Peyer's patch (tissue), 4 donors: Measurements from ENCODE around the gene PPP2R2D. TPM values are rescaled to one million over a fixed set of nuclear protein-coding genes. Genes with fewer than 3 reads are reported as not detected.
"Not testable (repeated sequence)": the region's sequence is repeated elsewhere in the genome, so short reads cannot be mapped to it uniquely, and the experiment has no call there.

Experiments
- DNase-seq, 3 donors: peaks; one replicate each; pipeline ENCODE4 v3.0.0-alpha.2; 2017 to 2019
- H3K27ac ChIP-seq, 4 donors: fragments of 200-600 bp; sonication (generic); one replicate each; pipeline ENCODE4 v1.5.1; 2016 to 2019
- H3K27me3 ChIP-seq, 2 donors: fragments of 200-600 bp; sonication (generic); one replicate each; pipeline ENCODE4 v1.5.1; 2019
- H3K36me3 ChIP-seq, 3 donors: fragments of 200-600 bp; sonication (generic); one replicate each; pipeline ENCODE4 v1.5.1; 2016 to 2019
- H3K4me1 ChIP-seq, 4 donors: fragments of 200-600 bp; sonication (generic); one replicate each; pipeline ENCODE4 v1.5.1; 2016 to 2019
- H3K4me3 ChIP-seq, 4 donors: fragments of 200-600 bp; sonication (generic); 1 replicate in 3 of 4; 2 replicates in 1 of 4; pipeline ENCODE4 v1.5.1; 2016 to 2019; ENCODE audit warnings: mild to moderate bottlenecking in 1 of 4
- H3K9me3 ChIP-seq, 4 donors: fragments of 200-600 bp; sonication (generic); one replicate each; pipeline ENCODE4 v1.5.1; 2016 to 2019; ENCODE audit warnings: mild to moderate bottlenecking in 1 of 4
- POLR2A ChIP-seq, 2 donors: fragments of 450-650 bp; IDR thresholded peaks; one replicate each; pipeline ENCODE4 v1.5.1; 2017; ENCODE audit warnings: antibody characterized with exemption in 2 of 2, mild to moderate bottlenecking in 2 of 2, moderate library complexity in 2 of 2
- total RNA-seq, 4 donors: library from RNA; depleted of rRNA; stranded (reverse); fragments of >200 nt; gene quantifications; one replicate each; pipeline ENCODE4 v1.1.0, GENCODE V29; 2016
- TF ChIP-seq, protein P1 (sequence below), 6 experiments: fragments of 450-650 bp in 4 of 6; fragments of 200-600 bp in 2 of 6; sonication (generic) in 1 of 6; IDR thresholded peaks; one replicate each; pipeline ENCODE4 v1.5.1; 2017 to 2019; ENCODE audit warnings: antibody characterized with exemption in 6 of 6, mild to moderate bottlenecking in 3 of 6, moderate library complexity in 1 of 6

Gene PPP2R2D
- total RNA-seq, 4 donors from 2014 or later = 34.3 to 87.5 (median 48.5) TPM

DNA sequence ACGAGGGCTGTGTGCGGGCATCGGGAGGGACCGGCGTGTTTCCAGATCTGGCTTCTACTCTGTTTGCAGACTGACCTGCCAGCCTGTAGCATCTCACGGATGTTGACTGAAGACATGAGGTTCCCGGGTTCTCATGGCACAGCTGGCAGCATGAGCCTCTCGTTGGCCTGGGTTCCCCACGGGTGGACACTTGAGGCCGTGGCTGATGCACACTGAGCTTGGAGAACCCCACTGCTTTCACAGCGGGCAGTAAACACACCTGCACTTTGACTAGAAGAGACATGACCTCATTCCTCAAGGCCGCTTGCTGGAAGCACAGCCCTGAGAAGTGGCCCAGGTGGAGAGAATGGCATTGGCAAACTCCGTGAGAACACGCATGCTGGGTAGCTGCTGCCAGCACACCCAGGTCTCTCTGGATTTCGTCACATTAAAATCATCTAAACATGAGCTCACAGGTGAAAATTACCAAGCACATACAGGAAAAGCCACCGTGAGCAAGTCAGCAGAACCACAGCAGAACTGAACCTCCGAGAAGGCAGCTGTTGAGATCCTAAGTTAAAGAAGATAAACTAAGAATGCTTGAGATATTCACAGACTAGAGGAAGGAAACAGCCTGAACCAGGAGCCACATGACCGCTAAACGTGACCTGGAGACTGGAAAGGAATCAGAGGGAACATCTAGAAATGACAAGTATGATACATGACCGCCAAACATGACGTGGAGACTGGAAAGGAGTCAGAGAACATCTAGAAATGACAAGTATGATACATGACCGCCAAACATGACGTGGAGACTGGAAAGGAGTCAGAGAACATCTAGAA lies 48.4 kb downstream of the PPP2R2D start:
- TF ChIP-seq, protein P1, sequence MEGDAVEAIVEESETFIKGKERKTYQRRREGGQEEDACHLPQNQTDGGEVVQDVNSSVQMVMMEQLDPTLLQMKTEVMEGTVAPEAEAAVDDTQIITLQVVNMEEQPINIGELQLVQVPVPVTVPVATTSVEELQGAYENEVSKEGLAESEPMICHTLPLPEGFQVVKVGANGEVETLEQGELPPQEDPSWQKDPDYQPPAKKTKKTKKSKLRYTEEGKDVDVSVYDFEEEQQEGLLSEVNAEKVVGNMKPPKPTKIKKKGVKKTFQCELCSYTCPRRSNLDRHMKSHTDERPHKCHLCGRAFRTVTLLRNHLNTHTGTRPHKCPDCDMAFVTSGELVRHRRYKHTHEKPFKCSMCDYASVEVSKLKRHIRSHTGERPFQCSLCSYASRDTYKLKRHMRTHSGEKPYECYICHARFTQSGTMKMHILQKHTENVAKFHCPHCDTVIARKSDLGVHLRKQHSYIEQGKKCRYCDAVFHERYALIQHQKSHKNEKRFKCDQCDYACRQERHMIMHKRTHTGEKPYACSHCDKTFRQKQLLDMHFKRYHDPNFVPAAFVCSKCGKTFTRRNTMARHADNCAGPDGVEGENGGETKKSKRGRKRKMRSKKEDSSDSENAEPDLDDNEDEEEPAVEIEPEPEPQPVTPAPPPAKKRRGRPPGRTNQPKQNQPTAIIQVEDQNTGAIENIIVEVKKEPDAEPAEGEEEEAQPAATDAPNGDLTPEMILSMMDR (IDR thresholded peaks at IDR 0.05) = no peak
- no peak for TF ChIP-seq POLR2A (IDR thresholded peaks at IDR 0.05)
- peaks cover 0 to 78% (median 0%) of the 10 kb centered on the region in 3 donors for H3K36me3 ChIP-seq
- H3K4me1 ChIP-seq = no peaks in the 10 kb centered on the region
- no peak overlapping the region for H3K27ac ChIP-seq
- H3K27me3 ChIP-seq = no peaks in the 10 kb centered on the region
- no peaks in the 10 kb centered on the region for H3K9me3 ChIP-seq
- no peak overlapping the region for H3K4me3 ChIP-seq
- DNase-seq = peak in 1 of 3 donors; percentile 32

DNA sequence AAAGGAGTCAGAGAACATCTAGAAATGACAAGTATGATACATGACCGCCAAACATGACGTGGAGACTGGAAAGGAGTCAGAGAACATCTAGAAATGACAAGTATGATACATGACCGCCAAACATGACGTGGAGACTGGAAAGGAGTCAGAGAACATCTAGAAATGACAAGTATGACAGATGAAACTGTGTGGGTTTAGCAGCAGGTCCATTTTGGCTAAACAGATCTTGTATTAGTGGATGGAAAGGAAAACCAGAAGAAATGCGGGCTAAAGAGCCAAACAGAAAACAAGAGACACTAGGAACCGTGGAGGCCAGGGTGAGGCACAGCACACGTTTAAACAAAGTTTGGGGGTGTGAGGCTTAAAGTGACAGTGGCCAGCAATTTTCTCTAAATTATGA lies 49.1 kb downstream of the PPP2R2D start:
- H3K4me1 ChIP-seq, H3K27me3 ChIP-seq, DNase-seq, H3K9me3 ChIP-seq, H3K4me3 ChIP-seq, H3K27ac ChIP-seq: not testable (repeated sequence)
- H3K36me3 ChIP-seq = peaks cover 0 to 78% (median 0%) of the 10 kb centered on the region in 3 donors

DNA sequence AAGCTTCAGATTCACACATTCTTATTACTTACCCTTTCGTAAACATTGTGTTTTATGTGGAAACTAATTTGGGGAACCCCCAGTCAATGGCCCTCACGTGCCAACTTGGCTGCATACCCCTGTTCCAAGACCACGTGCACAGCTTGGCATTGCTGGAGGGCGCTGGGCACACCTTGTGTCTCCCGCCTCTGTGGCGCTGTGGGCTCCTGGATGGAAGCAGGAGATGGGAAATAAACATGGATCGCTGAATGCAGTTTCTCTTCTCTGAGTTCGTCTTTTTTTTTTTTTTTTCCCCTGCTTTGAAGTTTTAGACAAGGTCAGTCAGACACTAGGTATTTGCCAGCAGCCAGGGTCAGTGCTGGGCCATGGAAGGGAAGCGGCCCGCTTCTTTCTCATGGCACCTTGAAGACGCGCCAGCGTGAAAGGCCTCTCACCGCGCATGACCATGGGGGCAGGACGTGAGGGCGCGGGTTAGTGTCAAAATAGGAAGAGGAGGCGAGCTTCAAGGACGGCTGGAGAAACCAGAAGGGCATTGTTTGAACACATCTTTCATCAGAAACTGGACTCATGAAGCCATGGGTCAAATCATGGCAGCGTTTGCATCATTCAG lies 53.7 kb downstream of the PPP2R2D start:
- Histone ChIP-seq H3K27ac (no peak overlapping the region), H3K9me3 (no peaks in the 10 kb centered on the region), H3K36me3 (peaks cover 0 to 68% (median 6%) of the 10 kb centered on the region in 3 donors), H3K4me3 (no peak overlapping the region), H3K4me1 (no peaks in the 10 kb centered on the region), H3K27me3 (no peaks in the 10 kb centered on the region)
- DNase-seq = peak in 1 of 3 donors; percentile 20
- TF ChIP-seq, protein P1 (IDR thresholded peaks at IDR 0.05) = no peak
- no peak for TF ChIP-seq POLR2A (IDR thresholded peaks at IDR 0.05)

DNA sequence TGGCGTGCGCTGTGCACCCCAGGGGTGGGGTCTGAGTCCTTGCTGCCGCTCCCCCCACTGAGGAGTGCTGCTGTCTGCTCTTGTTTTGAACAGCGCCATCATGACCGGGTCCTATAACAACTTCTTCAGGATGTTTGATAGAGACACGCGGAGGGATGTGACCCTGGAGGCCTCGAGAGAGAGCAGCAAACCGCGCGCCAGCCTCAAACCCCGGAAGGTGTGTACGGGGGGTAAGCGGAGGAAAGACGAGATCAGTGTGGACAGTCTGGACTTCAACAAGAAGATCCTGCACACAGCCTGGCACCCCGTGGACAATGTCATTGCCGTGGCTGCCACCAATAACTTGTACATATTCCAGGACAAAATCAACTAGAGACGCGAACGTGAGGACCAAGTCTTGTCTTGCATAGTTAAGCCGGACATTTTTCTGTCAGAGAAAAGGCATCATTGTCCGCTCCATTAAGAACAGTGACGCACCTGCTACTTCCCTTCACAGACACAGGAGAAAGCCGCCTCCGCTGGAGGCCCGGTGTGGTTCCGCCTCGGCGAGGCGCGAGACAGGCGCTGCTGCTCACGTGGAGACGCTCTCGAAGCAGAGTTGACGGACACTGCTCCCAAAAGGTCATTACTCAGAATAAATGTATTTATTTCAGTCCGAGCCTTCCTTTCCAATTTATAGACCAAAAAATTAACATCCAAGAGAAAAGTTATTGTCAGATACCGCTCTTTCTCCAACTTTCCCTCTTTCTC lies 55.0 kb downstream of the PPP2R2D start:
- Histone ChIP-seq H3K27ac (no peak overlapping the region), H3K36me3 (peaks cover 0 to 70% (median 6%) of the 10 kb centered on the region in 3 donors), H3K9me3 (no peaks in the 10 kb centered on the region), H3K4me1 (no peaks in the 10 kb centered on the region), H3K27me3 (no peaks in the 10 kb centered on the region), H3K4me3 (no peak overlapping the region)
- TF ChIP-seq, protein P1 (IDR thresholded peaks at IDR 0.05) = no peak
- TF ChIP-seq POLR2A (IDR thresholded peaks at IDR 0.05) = no peak
- peak in 1 of 3 donors; percentile 8 for DNase-seq

DNA sequence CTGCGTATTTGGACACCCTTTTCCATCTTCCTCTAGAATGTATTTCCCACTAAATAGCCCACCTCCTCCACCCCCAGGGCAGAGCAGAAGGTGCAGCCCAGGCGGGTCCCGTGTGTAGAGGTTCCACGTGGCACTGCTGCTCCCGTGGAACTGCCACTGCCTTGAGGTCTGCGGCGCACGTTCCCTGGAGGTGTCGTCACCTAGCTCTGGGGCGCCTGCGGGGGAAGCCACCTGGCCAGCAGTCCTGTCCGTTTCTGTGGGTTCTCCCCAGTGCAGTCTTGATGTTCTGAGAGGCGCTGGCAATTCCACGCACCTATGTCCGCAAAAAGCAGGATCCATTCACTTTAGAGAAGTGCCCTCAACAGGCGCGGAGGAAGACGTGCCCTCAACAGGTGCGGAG lies 59.0 kb downstream of the PPP2R2D start:
- no peak overlapping the region for H3K4me3 ChIP-seq
- peak in 2 of 3 donors; percentile 33 to 45 for DNase-seq
- no peaks in the 10 kb centered on the region for H3K4me1 ChIP-seq
- H3K27me3 ChIP-seq = no peaks in the 10 kb centered on the region
- TF ChIP-seq, protein P1 (IDR thresholded peaks at IDR 0.05) = no peak
- no peak for TF ChIP-seq POLR2A (IDR thresholded peaks at IDR 0.05)
- H3K9me3 ChIP-seq = no peaks in the 10 kb centered on the region
- peaks cover 0 to 47% (median 6%) of the 10 kb centered on the region in 3 donors for H3K36me3 ChIP-seq
- no peak overlapping the region for H3K27ac ChIP-seq
